Adipocyte (in vitro differentiated cells): ENCODE results near the gene NENF.
"Not testable (repeated sequence)": the region's sequence is repeated elsewhere in the genome, so short reads cannot be mapped to it uniquely, and the experiment has no call there.

Experiments used
- DNase-seq: peaks from one replicate; pipeline ENCODE4 v3.0.0-alpha.2; 2015; ENCODE audit warnings: low read depth
- H3K27me3 ChIP-seq: replicated peaks from 2 replicates; pipeline ENCODE4 v1.7.0; 2013; ENCODE audit warnings: mild to moderate bottlenecking, low read length, moderate library complexity; ENCODE audit not compliant: control insufficient read depth, insufficient read depth
- H3K36me3 ChIP-seq: 2 replicates; pipeline ENCODE4 v1.7.0; 2013; ENCODE audit warnings: low read length, mild to moderate bottlenecking, moderate library complexity; ENCODE audit not compliant: control insufficient read depth, insufficient read depth, severe bottlenecking
- H3K4me1 ChIP-seq: 2 replicates; pipeline ENCODE4 v1.7.0; 2013; ENCODE audit warnings: mild to moderate bottlenecking, low read length, moderate library complexity; ENCODE audit not compliant: control insufficient read depth, insufficient read depth
- H3K4me3 ChIP-seq: 2 replicates; pipeline ENCODE4 v1.7.0; 2013; ENCODE audit warnings: mild to moderate bottlenecking, low read length, moderate library complexity
- H3K9ac ChIP-seq: 2 replicates; pipeline ENCODE4 v1.7.0; 2013; ENCODE audit warnings: mild to moderate bottlenecking, low read length, moderate library complexity
- H3K9me3 ChIP-seq: 2 replicates; pipeline ENCODE4 v1.7.0; 2013; ENCODE audit warnings: mild to moderate bottlenecking, low read length, moderate library complexity; ENCODE audit not compliant: control insufficient read depth

Gene NENF

DNA sequence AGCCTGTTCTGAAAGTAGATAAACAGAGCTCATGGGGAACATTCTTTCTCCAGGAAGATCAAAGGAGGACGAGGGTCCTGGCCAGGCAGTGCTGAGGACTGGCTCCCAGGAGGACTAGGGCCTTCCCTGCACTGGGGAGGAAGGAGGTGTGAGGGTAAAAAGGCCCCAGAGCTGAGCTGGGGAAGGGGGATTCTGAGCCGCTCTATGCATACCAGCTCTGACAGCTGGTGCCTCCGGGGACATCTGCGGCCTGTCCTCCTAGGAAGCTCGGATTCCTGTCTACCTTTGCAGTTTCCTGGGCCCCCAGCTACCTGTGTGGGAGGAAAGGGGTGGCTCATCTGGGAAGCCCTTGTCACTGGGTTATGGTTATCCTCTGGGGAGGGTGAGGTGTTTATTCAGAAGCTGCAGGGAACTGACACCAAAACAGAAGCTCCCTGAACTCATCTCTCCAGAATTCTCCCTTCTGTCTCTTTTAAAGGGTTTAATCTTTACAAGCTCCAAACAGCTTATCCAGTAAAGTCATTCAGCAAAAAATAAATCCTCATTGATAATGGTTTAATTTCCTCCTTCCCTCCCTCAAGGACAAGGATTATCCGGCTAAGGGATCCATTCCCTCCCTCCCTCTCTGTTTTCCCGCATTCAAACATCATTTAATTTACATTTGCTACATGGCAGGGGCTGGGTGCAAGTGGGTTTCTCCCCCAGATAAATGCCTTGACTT lies 31.0 kb downstream of the NENF start:
- Histone ChIP-seq H3K36me3 (no peaks in the 10 kb centered on the region), H3K4me3 (no peak overlapping the region), H3K27me3 (no peaks in the 10 kb centered on the region), H3K9ac (no peak overlapping the region), H3K9me3 (no peaks in the 10 kb centered on the region), H3K4me1 (no peaks in the 10 kb centered on the region)
- DNase-seq = no peak

DNA sequence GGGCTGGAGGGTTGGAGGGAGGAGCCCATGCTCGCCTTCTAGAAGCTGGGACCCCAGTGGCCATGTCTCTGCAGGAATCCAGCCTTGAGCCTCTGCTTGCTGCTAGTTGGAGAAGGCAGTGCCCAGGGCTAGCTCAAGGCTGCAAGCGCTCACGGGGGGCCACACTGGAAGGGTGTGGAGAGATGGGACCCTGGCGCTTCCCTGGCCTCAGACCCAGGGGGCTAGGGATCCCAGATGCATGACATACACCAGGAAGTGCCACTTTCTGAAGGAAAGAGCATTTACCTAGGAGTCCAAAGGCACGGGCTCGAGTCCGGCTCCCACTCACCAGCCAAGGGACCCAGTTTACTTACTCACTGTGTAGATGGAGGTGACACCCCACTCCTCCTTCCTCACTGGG lies 32.6 kb downstream of the NENF start:
- no peak overlapping the region for H3K9ac ChIP-seq
- H3K4me3 ChIP-seq = no peak overlapping the region
- no peaks in the 10 kb centered on the region for H3K36me3 ChIP-seq
- H3K9me3 ChIP-seq = no peaks in the 10 kb centered on the region
- H3K27me3 ChIP-seq = no peaks in the 10 kb centered on the region
- no peak for DNase-seq
- peaks cover 6% of the 10 kb centered on the region for H3K4me1 ChIP-seq

DNA sequence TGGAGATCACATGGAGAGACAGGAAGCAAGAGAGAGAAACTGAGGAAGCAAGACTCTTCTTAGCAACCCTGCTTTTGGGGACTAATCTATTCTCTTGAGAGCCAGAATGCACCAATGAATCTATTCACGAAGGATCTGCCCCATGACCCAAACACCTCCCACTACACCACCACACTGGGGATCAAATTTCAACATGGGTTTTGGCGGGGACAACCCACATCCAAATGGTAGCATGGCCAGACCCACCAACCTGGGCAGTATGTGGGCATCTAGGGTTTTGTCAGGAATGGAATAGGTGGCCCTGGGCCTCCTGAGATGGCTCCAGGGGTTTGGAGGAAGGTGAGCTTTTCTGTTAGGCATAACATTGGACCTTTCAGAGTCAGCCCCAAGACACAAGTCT lies 33.7 kb downstream of the NENF start:
- no peak for DNase-seq
- Histone ChIP-seq H3K4me1 (peaks cover 9% of the 10 kb centered on the region), H3K9ac (no peak overlapping the region), H3K36me3 (no peaks in the 10 kb centered on the region), H3K4me3 (no peak overlapping the region), H3K9me3 (no peaks in the 10 kb centered on the region), H3K27me3 (no peaks in the 10 kb centered on the region)

DNA sequence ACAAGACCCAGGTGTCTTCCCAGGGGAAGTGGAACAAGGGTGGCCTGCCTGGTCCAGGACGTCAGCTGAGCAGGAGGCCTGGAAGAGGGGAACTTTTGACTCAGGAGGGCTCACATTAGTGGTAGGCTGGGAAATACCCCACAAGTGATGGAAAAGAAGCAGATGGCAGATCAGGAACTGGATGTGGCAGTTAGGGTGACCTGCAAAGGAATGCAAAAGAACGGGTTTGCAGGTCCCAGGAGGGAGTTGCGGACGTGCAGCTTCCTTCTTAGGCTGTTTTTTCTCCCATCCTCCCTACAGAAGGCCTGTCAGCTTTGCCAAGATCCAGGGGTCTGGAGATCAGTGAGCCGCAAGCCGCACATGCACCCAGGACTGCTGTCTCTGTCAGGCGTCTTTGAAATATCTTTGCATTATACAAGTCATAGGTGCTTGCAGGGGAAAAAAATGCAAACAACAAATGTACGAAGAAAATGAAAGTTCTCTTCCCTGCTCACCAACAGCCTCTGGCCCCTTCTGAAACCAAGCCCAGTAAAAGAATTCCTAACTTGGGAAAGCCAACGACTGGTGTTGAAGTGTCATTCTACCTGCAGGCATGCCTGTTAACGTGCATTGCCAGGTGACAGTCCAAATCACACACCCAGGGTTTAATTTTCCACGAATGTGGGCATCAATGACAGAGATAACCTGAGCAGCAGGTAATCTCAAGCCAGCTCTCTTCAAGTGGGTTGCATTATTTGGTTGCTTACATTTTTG lies 34.4 kb downstream of the NENF start:
- no peaks in the 10 kb centered on the region for H3K27me3 ChIP-seq
- no peak overlapping the region for H3K4me3 ChIP-seq
- DNase-seq = no peak
- no peaks in the 10 kb centered on the region for H3K36me3 ChIP-seq
- no peak overlapping the region for H3K9ac ChIP-seq
- peaks cover 9% of the 10 kb centered on the region for H3K4me1 ChIP-seq
- no peaks in the 10 kb centered on the region for H3K9me3 ChIP-seq

DNA sequence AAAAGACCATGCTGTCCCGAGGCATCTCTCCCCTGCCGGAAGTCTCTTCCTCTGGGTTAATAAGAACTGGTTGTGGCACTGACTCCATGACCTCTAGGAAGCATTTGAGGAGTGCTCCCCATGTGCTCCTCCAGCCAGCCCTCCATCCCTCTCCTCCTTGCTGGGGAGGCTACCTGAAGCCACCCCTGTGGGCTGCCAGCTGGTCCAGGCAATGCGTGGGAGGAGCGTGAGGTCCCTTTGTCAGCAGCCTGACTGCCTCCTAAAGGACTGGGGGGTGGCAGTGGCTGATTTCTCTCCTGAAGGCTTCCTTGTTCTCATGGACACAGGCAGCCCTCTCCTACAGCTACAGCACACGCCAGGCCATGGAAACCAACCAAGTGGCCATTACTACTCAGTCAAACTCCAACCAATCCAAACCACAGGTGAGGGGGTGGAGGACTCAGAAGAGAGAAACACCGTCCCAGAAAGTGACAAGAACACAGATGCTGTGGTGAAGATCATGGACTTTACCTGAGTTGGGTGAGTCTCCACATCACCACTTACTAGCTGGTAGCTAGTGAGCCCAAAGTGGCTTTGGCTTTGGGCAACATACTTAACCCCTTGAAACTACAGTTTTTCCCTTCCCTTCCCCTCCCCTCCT lies 35.2 kb downstream of the NENF start:
- Histone ChIP-seq H3K4me1 (peaks cover 9% of the 10 kb centered on the region), H3K9me3 (no peaks in the 10 kb centered on the region), H3K36me3 (no peaks in the 10 kb centered on the region), H3K9ac (no peak overlapping the region), H3K27me3 (no peaks in the 10 kb centered on the region), H3K4me3 (no peak overlapping the region)
- no peak for DNase-seq

DNA sequence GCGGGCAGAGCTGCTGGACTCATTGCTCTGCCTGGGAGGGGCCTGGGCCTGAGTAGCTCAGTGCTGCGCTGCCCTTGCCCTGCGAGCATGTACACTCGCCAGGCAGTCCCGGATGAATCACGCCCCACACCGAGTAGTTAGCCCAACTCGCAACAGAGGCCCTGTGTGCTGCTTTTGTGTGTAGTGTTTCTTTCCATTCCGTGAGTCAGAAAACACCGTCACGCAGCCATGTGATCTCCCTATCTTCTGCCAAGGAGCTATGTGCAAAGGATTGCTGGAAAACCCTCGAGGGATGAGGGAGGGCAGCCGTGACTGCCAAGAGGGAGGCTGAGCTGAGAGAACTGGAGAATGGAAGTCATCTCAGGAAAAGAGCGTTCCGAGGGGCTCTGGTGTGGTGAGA lies 37.3 kb downstream of the NENF start:
- Histone ChIP-seq H3K4me1 (peaks cover 9% of the 10 kb centered on the region), H3K27me3 (peaks cover 5% of the 10 kb centered on the region), H3K4me3 (peak overlapping the region; percentile 61), H3K36me3 (no peaks in the 10 kb centered on the region), H3K9me3 (no peaks in the 10 kb centered on the region), H3K9ac (peak overlapping the region; percentile 75)
- DNase-seq = peak; percentile 96

DNA sequence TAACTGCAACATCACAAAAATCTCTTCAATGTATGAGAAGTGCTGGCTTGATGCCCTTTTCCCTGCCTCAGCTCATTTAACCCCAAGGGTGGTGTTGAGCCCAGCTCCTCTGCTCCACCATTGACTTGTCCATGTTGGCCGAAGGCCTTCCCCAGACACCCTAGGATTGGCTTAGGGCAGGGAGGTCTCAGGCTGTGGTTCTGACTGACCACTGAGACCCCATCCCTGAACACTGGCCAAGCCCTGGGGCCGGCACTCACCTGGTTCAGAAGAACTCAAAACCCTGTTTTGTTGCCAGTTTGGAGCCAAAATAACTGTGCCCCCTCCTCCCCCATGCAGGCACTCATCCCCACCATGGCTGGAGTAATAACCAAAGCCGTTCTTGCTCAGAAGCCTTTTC lies 38.6 kb downstream of the NENF start:
- no peaks in the 10 kb centered on the region for H3K9me3 ChIP-seq
- peaks cover 6% of the 10 kb centered on the region for H3K27me3 ChIP-seq
- peaks cover 9% of the 10 kb centered on the region for H3K4me1 ChIP-seq
- H3K36me3 ChIP-seq = no peaks in the 10 kb centered on the region
- no peak overlapping the region for H3K9ac ChIP-seq
- no peak for DNase-seq
- H3K4me3 ChIP-seq = no peak overlapping the region

DNA sequence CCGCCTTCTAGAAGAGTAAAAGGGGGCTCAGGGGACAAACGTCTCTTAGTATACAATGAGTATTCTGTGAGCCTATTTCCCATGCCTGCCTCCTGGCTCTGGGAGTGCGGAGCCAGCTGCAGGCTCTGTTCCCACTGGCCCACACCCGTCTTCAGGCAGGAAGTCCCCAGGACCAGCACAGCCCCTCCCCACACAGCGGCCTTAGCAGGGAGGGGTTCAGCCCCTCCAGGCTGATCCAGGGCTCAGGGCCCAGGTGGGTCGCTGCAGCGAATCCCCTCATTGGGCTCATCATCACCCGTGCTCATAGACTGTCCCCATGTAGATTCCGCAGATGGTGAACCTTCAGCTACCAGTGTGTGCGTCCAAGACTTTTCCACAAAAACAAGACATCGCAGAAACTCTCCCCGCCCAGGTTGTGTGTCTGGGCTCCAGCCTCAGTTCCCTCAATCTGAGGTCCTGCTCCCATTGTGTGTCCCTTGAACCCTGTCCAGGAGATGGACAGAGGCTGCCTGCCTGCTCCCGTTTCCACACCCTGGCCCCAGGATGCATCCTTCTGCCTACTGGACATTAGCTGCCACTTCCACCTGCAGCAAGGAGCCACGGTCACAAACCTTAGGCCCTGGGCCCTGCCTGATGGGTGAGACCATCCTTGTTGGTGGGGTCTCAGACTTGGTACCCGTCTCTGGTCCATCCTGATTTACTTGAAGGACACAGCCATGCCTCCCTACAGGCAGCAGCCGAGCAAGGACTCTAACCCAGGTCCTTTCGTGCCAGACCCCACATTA lies 39.4 kb downstream of the NENF start:
- no peak for DNase-seq
- Histone ChIP-seq H3K27me3 (peaks cover 6% of the 10 kb centered on the region), H3K9ac (no peak overlapping the region), H3K36me3 (no peaks in the 10 kb centered on the region), H3K4me3 (no peak overlapping the region), H3K9me3 (no peaks in the 10 kb centered on the region), H3K4me1 (peaks cover 11% of the 10 kb centered on the region)

DNA sequence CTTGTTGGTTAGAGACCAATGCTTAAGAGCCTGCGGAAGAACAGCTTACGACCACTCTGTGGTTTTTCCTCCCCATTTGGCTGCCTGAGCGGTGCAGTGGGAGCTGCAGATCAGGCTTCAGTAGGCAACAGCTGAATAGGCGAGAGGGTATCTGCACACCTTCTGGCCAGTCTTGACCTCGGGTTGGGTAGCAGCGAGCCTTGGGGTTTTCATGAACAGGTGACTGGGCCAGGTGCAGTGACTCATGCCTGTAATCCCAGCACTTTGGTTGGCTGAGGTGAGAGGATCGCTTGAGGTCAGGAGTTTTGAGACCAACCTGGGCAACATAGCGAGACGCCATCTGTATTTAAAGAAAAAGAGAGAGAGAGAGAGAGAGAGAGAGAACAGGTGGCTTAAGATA lies 41.0 kb downstream of the NENF start:
- no peak overlapping the region for H3K9ac ChIP-seq
- no peak for DNase-seq
- H3K9me3 ChIP-seq = no peaks in the 10 kb centered on the region
- H3K4me3 ChIP-seq = no peak overlapping the region
- H3K36me3 ChIP-seq = no peaks in the 10 kb centered on the region
- H3K4me1 ChIP-seq = peaks cover 15% of the 10 kb centered on the region
- H3K27me3 ChIP-seq = peaks cover 6% of the 10 kb centered on the region

DNA sequence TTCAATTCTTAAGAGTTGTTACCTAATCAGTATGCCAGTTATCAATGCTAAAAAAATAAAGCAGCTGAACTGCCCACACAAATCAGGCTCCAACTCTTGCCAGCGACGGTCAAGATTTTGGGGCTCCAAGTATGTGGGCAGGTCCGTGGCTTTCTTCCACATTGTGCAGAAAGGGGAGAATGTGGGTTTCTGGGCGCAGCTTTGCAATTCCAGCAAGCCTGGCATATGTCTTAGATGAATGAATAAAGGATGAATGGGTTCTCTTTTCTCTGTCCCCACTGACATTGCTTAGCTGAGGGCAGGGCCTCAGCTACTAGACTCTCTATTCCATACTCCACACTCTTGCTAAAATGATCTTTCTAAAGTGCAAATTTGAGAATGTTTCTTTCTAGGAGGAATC lies 42.4 kb downstream of the NENF start:
- peaks cover 10% of the 10 kb centered on the region for H3K4me1 ChIP-seq
- H3K27me3 ChIP-seq = peaks cover 6% of the 10 kb centered on the region
- no peak for DNase-seq
- no peaks in the 10 kb centered on the region for H3K9me3 ChIP-seq
- no peaks in the 10 kb centered on the region for H3K36me3 ChIP-seq
- H3K4me3 ChIP-seq = no peak overlapping the region
- H3K9ac ChIP-seq = no peak overlapping the region

DNA sequence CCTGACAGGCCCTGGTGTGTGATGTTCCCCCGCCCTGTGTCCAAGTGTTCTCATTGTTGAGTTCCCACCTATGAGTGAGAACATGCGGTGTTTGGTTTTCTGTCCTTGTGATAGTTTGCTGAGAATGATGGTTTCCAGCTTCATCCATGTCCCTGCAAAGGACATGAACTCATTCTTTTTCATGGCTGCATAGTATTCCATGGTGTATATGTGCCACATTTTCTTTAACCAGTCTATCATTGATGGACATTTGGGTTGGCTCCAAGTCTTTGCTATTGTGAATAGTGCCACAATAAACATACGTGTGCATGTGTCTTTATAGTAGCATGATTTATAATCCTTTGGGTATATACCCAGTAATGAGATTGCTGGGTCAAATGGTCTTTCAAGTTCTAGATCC lies 43.1 kb downstream of the NENF start:
- DNase-seq, H3K27me3 ChIP-seq: not testable (repeated sequence)

More for the DNA sequence above, 43.1 kb downstream of the NENF start:
- not testable (repeated sequence) for H3K9me3 ChIP-seq, H3K36me3 ChIP-seq, H3K4me3 ChIP-seq, H3K9ac ChIP-seq, H3K4me1 ChIP-seq
